Lower lobe of right lung (tissue), 2 donors: ENCODE results near the gene ZNF710. TPM values are rescaled to one million over a fixed set of nuclear protein-coding genes. Genes with fewer than 3 reads are reported as not detected.

Source experiments
- ATAC-seq, 2 donors: fragments of 200-7000 bp; cut with Tn5 transposase; one replicate each; pipeline ENCODE4 v1.9.1; 2020 to 2022; ENCODE audit warnings: mild to moderate bottlenecking in 2 of 2, moderate library complexity in 2 of 2
- DNase-seq: peaks from one replicate; pipeline ENCODE4 v3.0.0-alpha.2; 2020
- H3K27ac ChIP-seq: fragments of 200-600 bp; one replicate; pipeline ENCODE4 v1.8.0; 2022
- H3K27me3 ChIP-seq: fragments of 200-600 bp; one replicate; pipeline ENCODE4 v1.8.0; 2022; ENCODE audit warnings: low read depth
- H3K36me3 ChIP-seq: fragments of 200-600 bp; one replicate; pipeline ENCODE4 v1.8.0; 2022; ENCODE audit warnings: mild to moderate bottlenecking
- H3K4me1 ChIP-seq: fragments of 200-600 bp; one replicate; pipeline ENCODE4 v1.8.0; 2022
- H3K4me3 ChIP-seq: fragments of 200-600 bp; one replicate; pipeline ENCODE4 v1.8.0; 2022; ENCODE audit warnings: mild to moderate bottlenecking
- H3K9me3 ChIP-seq: fragments of 200-600 bp; one replicate; pipeline ENCODE4 v1.8.0; 2022
- CTCF ChIP-seq: fragments of 200-600 bp; IDR thresholded peaks from one replicate; pipeline ENCODE4 v1.8.0; 2022; ENCODE audit warnings: antibody characterized with exemption, mild to moderate bottlenecking
- intact Hi-C: fragments of 100-400 bp; cut with DNase I; formaldehyde crosslinking; loops from one replicate; pipeline ENCODE4 v1.11.0; 2022
- total RNA-seq: library from RNA; stranded (reverse); fragmentation: NEBNext Ultra II Directional; extraction: Animal tissue kit (Norgen Biotek cat#: 25700); gene quantifications from one replicate; pipeline ENCODE4 v1.2.1, GENCODE V29; 2021
- donor health status: DM: no; HTN: yes; CAD: no; lungs with severe emphysema.

The ZNF710 gene
- total RNA-seq, 1 donor from 2014 or later: 50.7 TPM

DNA sequence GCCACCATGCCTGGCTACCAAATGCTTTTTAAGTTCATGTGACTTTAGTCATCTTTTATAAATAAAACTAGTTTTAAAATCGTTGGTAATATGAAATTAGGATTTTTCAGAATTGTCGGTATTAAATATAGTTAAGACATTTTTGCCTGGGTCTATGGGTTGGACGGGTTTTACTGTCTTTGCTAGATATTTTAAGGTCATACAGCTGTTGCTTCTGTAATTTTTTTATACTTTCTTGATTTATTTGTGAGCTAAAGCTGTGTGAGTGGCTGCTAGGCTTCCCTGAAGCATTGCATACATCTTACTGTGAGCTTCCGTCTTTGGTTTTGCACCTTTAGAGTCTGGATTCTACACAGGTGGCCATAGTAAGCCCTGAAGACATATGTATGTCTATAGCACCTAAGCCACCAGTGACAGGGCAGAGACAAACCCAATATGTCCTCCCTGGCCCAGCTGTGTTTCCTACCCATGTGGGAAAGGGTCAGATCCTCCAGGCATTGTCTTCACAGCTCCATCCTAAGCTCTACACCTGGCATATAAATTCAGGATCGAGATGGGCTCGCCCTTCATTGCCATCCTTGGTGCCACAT, 16.6 kb upstream of the ZNF710 start:
- Histone ChIP-seq H3K27me3 (no peaks in the 10 kb centered on the region), H3K9me3 (no peaks in the 10 kb centered on the region), H3K36me3 (no peaks in the 10 kb centered on the region), H3K4me3 (no peak overlapping the region), H3K4me1 (no peaks in the 10 kb centered on the region), H3K27ac (no peak overlapping the region)
- TF ChIP-seq CTCF: no peak
- intact Hi-C loops: no loop called here
- ATAC-seq (no peak), DNase-seq (no peak)

GRCh38 chr15:89985111-89985510, 16.0 kb upstream of the ZNF710 start:
- no peaks in the 10 kb centered on the region for H3K4me1 ChIP-seq
- H3K36me3 ChIP-seq: no peaks in the 10 kb centered on the region
- no peak overlapping the region for H3K27ac ChIP-seq
- intact Hi-C loops: no loop called here
- H3K9me3 ChIP-seq: no peaks in the 10 kb centered on the region
- DNase-seq (no peak), ATAC-seq (no peak)
- no peak for TF ChIP-seq CTCF
- H3K27me3 ChIP-seq: no peaks in the 10 kb centered on the region
- no peak overlapping the region for H3K4me3 ChIP-seq

GRCh38 chr15:89991312-89991711, 9.8 kb upstream of the ZNF710 start:
- TF ChIP-seq CTCF: no peak
- intact Hi-C loops: no loop called here
- Histone ChIP-seq H3K4me1 (no peaks in the 10 kb centered on the region), H3K27me3 (no peaks in the 10 kb centered on the region), H3K4me3 (no peak overlapping the region), H3K36me3 (no peaks in the 10 kb centered on the region), H3K27ac (no peak overlapping the region), H3K9me3 (no peaks in the 10 kb centered on the region)
- no peak for DNase-seq
- no peak for ATAC-seq

GRCh38 chr15:89993349-89993748, 7.8 kb upstream of the ZNF710 start:
- no peak overlapping the region for H3K27ac ChIP-seq
- no peaks in the 10 kb centered on the region for H3K27me3 ChIP-seq
- peaks cover 6% of the 10 kb centered on the region for H3K4me1 ChIP-seq
- H3K36me3 ChIP-seq: no peaks in the 10 kb centered on the region
- intact Hi-C loops: no loop called here
- no peak overlapping the region for H3K4me3 ChIP-seq
- H3K9me3 ChIP-seq: no peaks in the 10 kb centered on the region
- ATAC-seq (no peak), DNase-seq (no peak)
- TF ChIP-seq CTCF: no peak

DNA sequence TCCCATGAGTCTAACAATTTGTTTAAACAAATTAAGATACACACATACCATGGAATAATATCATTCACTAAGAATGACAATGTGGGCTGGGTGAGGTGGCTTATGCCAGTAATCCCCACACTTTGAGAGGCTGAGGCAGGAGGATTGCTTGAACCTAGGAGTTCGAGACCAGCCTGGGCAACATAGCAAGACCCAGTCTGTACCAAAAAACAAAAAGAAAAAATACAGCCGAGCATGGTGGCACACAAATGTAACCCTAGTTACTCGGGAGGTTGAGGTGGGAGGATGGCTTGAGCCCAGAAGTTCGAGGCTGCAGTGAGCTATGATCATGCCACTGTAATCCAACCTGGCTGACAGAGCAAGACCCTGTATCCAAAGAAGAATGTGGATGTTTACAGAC, 4.0 kb upstream of the ZNF710 start:
- Histone ChIP-seq H3K9me3 (no peaks in the 10 kb centered on the region), H3K27ac (no peak overlapping the region)
- no peak for DNase-seq

More for the DNA sequence above, 4.0 kb upstream of the ZNF710 start:
- intact Hi-C loops: no loop called here
- Histone ChIP-seq H3K4me3 (no peak overlapping the region), H3K4me1 (peaks cover 31% of the 10 kb centered on the region), H3K27me3 (no peaks in the 10 kb centered on the region), H3K36me3 (no peaks in the 10 kb centered on the region)
- no peak for ATAC-seq
- no peak for TF ChIP-seq CTCF
